ENCODE measurements around the gene TSN. TPM values are rescaled to one million over a fixed set of nuclear protein-coding genes. Genes with fewer than 3 reads are reported as not detected.

TSN gene
- total and polyA plus RNA-seq, 10 of the 15 experiments (the other 5 are each of a cell fraction or from before 2014, with no cell fraction given), result 45.6 to 102 (median 59.2) TPM

GRCh38 chr2:121788685-121789084, 33.2 kb downstream of the TSN start:
- no peak for TF ChIP-seq CREM (IDR thresholded peaks at IDR 0.05; ENCODE audit: low read depth)
- TF ChIP-seq NR2F1 (conservative IDR thresholded peaks at IDR 0.05), result no peak
- no peak for TF ChIP-seq EP300 (IDR thresholded peaks at IDR 0.05; ENCODE audit: borderline replicate concordance in 1 of 2, control insufficient read depth in 1 of 2, low read depth in 2 of 2, low read length in 2 of 2)
- no peak for TF ChIP-seq BACH1 (IDR thresholded peaks at IDR 0.05; ENCODE audit: borderline replicate concordance)
- TF ChIP-seq SUPT20H (IDR thresholded peaks at IDR 0.05; ENCODE audit: borderline replicate concordance, control insufficient read depth, low read depth, low read length), result no peak
- FAIRE-seq (no peak), DNase-seq (ENCODE audit: low read depth, low spot score) (no peak), ATAC-seq (no peak)
- RAD21 ChIA-PET (ENCODE audit: unreplicated experiment), result no interaction called here
- H3K4me2 ChIP-seq (ENCODE audit: control insufficient read depth, insufficient read depth), result no peak overlapping the region
- H4K20me1 ChIP-seq (ENCODE audit: control insufficient read depth, insufficient read depth), result no peaks in the 10 kb centered on the region
- POLR2A ChIA-PET, result no interaction called here
- BruUV-seq (replicated peaks), result no TSS peak
- WGBS (ENCODE audit: insufficient coverage, insufficient replicate concordance, low lambda C conversion rate, missing lambda C conversion rate), result 37% methylated on average over 1 of the region's 1 CpG
- no peak overlapping the region for H3K4me3 ChIP-seq
- H3K9me3 ChIP-seq (replicated peaks; ENCODE audit: control insufficient read depth, insufficient read depth, low read length), result no peaks in the 10 kb centered on the region
- no peaks in the 10 kb centered on the region for H3K36me3 ChIP-seq (ENCODE audit: control insufficient read depth in 2 of 2, insufficient read depth in 2 of 2, low read length in 1 of 2)
- H3K27me3 ChIP-seq (replicated peaks in 1 of 2; ENCODE audit: control insufficient read depth in 2 of 2, insufficient read depth in 2 of 2, low read length in 1 of 2), result peaks cover 0 to 2% of the 10 kb centered on the region in 2 experiments; a peak in 3 of 4 replicates
- no peak overlapping the region for H3K27ac ChIP-seq (ENCODE audit: control insufficient read depth, insufficient read depth)
- in situ Hi-C loops (cut with MboI), result no loop called here
- no peak overlapping the region for H3K9ac ChIP-seq (ENCODE audit: control insufficient read depth, insufficient read depth, low read length)
- no peaks in the 10 kb centered on the region for H3K4me1 ChIP-seq (ENCODE audit: control insufficient read depth, insufficient read depth, low read length)
- intact Hi-C loops (cut with micrococcal nuclease; ENCODE audit: unreplicated experiment), result no loop called here
- SMC1A ChIA-PET (ENCODE audit: uncharacterized antibody, unreplicated experiment), result no interaction called here
- no peaks in the 10 kb centered on the region for H3K79me2 ChIP-seq (ENCODE audit: control insufficient read depth, insufficient read depth, low read length)
- no peak overlapping the region for H2AFZ ChIP-seq (ENCODE audit: control insufficient read depth, low read depth, low read length)
- CTCF ChIA-PET, result no interaction called here

DNA sequence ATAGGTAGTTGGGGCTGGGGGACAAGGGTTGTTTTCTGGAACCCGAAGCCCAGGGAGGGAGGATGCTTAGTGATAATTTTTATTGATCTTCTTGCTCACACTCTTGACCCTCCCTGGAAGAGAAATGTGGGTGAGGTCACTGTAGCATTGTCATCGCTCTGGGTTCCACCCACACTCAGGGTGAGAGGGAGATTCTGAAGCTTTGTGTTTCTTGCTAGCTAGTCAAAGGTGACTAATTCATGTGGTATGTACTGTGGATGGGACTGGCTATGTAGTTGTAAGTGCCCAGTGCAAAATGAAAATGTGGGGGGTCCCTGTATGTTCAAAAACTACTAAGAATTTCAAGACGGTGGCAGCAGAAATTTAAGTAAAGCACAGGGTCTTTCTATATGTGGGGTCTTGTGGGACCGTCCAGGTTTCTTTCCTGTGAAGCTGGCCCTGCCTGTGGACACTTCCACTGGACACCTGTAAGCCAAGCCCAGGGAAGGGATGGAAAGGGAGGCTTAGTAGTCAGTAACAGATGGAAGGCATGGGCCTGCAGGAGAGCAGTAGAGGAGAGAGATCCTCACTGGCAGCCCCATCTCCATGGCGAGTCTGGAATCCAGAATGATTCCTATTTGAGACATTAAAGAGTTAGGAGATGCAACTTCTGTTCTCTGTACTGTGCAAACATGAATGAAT, 35.0 kb downstream of the TSN start:
- CTCF ChIA-PET, result no interaction called here
- no peaks in the 10 kb centered on the region for H3K36me3 ChIP-seq (ENCODE audit: control insufficient read depth in 2 of 2, insufficient read depth in 2 of 2, low read length in 1 of 2)
- no peak for DNase-seq (ENCODE audit: low read depth, low spot score)
- no peaks in the 10 kb centered on the region for H3K9me3 ChIP-seq (replicated peaks; ENCODE audit: control insufficient read depth, insufficient read depth, low read length)
- no TSS peak for BruUV-seq (replicated peaks)
- SMC1A ChIA-PET (ENCODE audit: uncharacterized antibody, unreplicated experiment), result no interaction called here
- peaks cover 0 to 2% of the 10 kb centered on the region in 2 experiments; a peak in 3 of 4 replicates for H3K27me3 ChIP-seq (replicated peaks in 1 of 2; ENCODE audit: control insufficient read depth in 2 of 2, insufficient read depth in 2 of 2, low read length in 1 of 2)
- no peak overlapping the region for H3K27ac ChIP-seq (ENCODE audit: control insufficient read depth, insufficient read depth)
- in situ Hi-C loops (cut with MboI), result no loop called here
- H2AFZ ChIP-seq (ENCODE audit: control insufficient read depth, low read depth, low read length), result no peak overlapping the region
- H3K4me3 ChIP-seq, result no peak overlapping the region
- RAD21 ChIA-PET (ENCODE audit: unreplicated experiment), result no interaction called here
- POLR2A ChIA-PET, result no interaction called here
- no peaks in the 10 kb centered on the region for H3K79me2 ChIP-seq (ENCODE audit: control insufficient read depth, insufficient read depth, low read length)
- H3K4me1 ChIP-seq (ENCODE audit: control insufficient read depth, insufficient read depth, low read length), result no peaks in the 10 kb centered on the region
- no peaks in the 10 kb centered on the region for H4K20me1 ChIP-seq (ENCODE audit: control insufficient read depth, insufficient read depth)
- H3K4me2 ChIP-seq (ENCODE audit: control insufficient read depth, insufficient read depth), result no peak overlapping the region
- FAIRE-seq, result no peak
- ATAC-seq, result peak; percentile 44; the same call in 2 of the 3 replicates
- intact Hi-C loops (cut with micrococcal nuclease; ENCODE audit: unreplicated experiment), result no loop called here
- no peak overlapping the region for H3K9ac ChIP-seq (ENCODE audit: control insufficient read depth, insufficient read depth, low read length)
- WGBS (ENCODE audit: insufficient coverage, insufficient replicate concordance, low lambda C conversion rate, missing lambda C conversion rate), result 16% methylated on average over 5 of the region's 5 CpGs
- TF ChIP-seq BACH1 (IDR thresholded peaks at IDR 0.05; ENCODE audit: borderline replicate concordance) (no peak), FOXK2 (IDR thresholded peaks at IDR 0.05) (no peak), DPF2 (IDR thresholded peaks at IDR 0.05) (no peak), BCL11A (IDR thresholded peaks at IDR 0.05; ENCODE audit: low read depth, low read length) (no peak), SMAD5 (IDR thresholded peaks at IDR 0.05; ENCODE audit: low read depth) (no peak), MEF2A (IDR thresholded peaks at IDR 0.05; ENCODE audit: insufficient read depth, low read depth, low read length) (no peak), SIN3A (IDR thresholded peaks at IDR 0.05; ENCODE audit: low read depth, low read length) (no peak)
- TF ChIP-seq, protein P1, sequence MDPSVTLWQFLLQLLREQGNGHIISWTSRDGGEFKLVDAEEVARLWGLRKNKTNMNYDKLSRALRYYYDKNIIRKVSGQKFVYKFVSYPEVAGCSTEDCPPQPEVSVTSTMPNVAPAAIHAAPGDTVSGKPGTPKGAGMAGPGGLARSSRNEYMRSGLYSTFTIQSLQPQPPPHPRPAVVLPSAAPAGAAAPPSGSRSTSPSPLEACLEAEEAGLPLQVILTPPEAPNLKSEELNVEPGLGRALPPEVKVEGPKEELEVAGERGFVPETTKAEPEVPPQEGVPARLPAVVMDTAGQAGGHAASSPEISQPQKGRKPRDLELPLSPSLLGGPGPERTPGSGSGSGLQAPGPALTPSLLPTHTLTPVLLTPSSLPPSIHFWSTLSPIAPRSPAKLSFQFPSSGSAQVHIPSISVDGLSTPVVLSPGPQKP (IDR thresholded peaks at IDR 0.05; ENCODE audit: low read depth, low read length), result no peak
- TF ChIP-seq, protein P2, sequence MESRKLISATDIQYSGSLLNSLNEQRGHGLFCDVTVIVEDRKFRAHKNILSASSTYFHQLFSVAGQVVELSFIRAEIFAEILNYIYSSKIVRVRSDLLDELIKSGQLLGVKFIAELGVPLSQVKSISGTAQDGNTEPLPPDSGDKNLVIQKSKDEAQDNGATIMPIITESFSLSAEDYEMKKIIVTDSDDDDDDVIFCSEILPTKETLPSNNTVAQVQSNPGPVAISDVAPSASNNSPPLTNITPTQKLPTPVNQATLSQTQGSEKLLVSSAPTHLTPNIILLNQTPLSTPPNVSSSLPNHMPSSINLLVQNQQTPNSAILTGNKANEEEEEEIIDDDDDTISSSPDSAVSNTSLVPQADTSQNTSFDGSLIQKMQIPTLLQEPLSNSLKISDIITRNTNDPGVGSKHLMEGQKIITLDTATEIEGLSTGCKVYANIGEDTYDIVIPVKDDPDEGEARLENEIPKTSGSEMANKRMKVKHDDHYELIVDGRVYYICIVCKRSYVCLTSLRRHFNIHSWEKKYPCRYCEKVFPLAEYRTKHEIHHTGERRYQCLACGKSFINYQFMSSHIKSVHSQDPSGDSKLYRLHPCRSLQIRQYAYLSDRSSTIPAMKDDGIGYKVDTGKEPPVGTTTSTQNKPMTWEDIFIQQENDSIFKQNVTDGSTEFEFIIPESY (IDR thresholded peaks at IDR 0.05), result no peak
